Mucosa of rectum (tissue), 2 donors: ENCODE measurements around the gene PRICKLE2.

ENCODE experiments used
- H3K27ac ChIP-seq, 2 donors: one replicate each; pipeline ENCODE4 v1.7.0; 2013; ENCODE audit warnings: inconsistent platforms in 2 of 2, low read depth in 2 of 2, low read length in 2 of 2
- H3K27me3 ChIP-seq, 2 donors: one replicate each; pipeline ENCODE4 v1.7.0; 2013; ENCODE audit warnings: low read length in 2 of 2; ENCODE audit not compliant: control insufficient read depth in 2 of 2, insufficient read depth in 2 of 2
- H3K36me3 ChIP-seq, 2 donors: one replicate each; pipeline ENCODE4 v1.7.0; 2013; ENCODE audit warnings: low read length in 2 of 2; ENCODE audit not compliant: control insufficient read depth in 2 of 2, insufficient read depth in 2 of 2
- H3K4me1 ChIP-seq, 2 donors: one replicate each; pipeline ENCODE4 v1.7.0; 2013; ENCODE audit warnings: low read length in 2 of 2, mild to moderate bottlenecking in 1 of 2; ENCODE audit not compliant: control insufficient read depth in 2 of 2, insufficient read depth in 2 of 2
- H3K4me3 ChIP-seq, 2 donors: one replicate each; pipeline ENCODE4 v1.7.0; 2013; ENCODE audit warnings: low read length in 2 of 2
- H3K9ac ChIP-seq, 2 donors: one replicate each; pipeline ENCODE4 v1.7.0; 2013; ENCODE audit warnings: low read length in 2 of 2, low read depth in 1 of 2, mild to moderate bottlenecking in 1 of 2
- H3K9me3 ChIP-seq, 2 donors: one replicate each; pipeline ENCODE4 v1.7.0; 2013; ENCODE audit warnings: low read length in 2 of 2; ENCODE audit not compliant: control insufficient read depth in 2 of 2
- donor health status: healthy.
- donor health status: Normal muscosa, but diverticular disease.

PRICKLE2 gene

DNA sequence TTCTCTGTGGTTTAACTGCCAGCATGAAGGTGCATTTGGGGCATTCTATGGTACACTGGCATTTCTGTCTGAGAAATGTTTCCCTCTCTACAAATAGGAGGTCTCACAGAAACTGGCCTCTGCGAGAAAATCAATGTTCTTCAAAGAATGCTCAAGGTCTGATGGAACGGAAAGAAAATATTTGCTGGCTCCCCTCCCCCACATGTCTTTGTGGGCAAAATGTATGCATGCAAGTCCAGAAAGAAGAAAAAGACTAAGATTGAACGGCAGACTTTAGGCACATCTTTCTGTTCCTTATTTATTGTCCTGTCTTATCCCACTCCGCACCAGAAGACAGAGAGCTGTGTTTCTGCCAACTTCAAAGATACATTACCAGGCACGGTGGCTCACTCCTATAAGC is 118.1 kb downstream of the PRICKLE2 start:
- Histone ChIP-seq H3K27me3 (no peaks in the 10 kb centered on the region), H3K4me1 (no peaks in the 10 kb centered on the region), H3K4me3 (no peak overlapping the region), H3K9me3 (no peaks in the 10 kb centered on the region), H3K36me3 (no peaks in the 10 kb centered on the region), H3K27ac (no peak overlapping the region), H3K9ac (no peak overlapping the region)

DNA sequence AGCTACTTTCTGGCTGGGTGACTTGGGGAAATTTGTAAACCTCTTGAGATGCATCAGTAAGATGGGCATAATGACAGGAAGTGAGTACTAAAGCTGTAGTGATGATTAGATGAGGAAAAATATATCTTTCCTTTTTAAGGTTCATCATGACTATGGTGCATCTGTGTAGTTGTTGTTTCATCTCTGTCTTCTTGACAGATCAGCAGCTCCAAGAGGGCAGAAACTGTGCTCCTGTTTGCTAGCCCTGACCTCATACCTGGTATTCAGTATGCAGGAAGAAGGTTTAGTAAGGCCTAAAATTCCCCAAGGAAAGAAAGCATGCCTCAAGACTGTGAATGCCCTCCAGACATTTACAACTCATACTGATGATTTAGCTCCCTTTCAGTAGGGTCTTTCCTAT is 119.5 kb downstream of the PRICKLE2 start:
- Histone ChIP-seq H3K27ac (no peak overlapping the region), H3K4me1 (no peaks in the 10 kb centered on the region), H3K9ac (no peak overlapping the region)

DNA sequence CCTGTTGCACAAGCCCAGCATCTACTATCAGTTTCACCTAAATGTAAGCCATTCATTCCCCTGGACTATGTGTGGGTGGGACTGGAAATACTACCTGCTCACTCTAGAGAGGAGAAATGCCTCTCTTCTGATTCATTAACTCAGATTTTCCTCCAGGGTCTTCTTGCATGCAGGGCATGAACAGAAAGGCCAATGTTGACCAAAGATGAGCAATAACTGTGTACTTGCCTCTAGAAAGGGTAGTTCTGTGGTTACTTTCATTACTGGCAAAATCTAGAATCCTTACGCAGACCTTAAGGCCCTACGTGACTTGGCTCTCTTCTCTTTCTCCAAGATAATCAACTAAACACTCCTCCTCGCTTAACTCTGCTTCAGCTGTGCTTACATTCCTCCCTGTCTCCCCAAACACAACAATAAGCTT is 120.6 kb downstream of the PRICKLE2 start:
- H3K4me3 ChIP-seq: no peak overlapping the region
- no peaks in the 10 kb centered on the region for H3K4me1 ChIP-seq
- H3K9me3 ChIP-seq: no peaks in the 10 kb centered on the region

More for the DNA sequence above, 119.5 kb downstream of the PRICKLE2 start:
- Histone ChIP-seq H3K4me3 (no peak overlapping the region), H3K36me3 (no peaks in the 10 kb centered on the region), H3K9me3 (no peaks in the 10 kb centered on the region), H3K27me3 (no peaks in the 10 kb centered on the region)

DNA sequence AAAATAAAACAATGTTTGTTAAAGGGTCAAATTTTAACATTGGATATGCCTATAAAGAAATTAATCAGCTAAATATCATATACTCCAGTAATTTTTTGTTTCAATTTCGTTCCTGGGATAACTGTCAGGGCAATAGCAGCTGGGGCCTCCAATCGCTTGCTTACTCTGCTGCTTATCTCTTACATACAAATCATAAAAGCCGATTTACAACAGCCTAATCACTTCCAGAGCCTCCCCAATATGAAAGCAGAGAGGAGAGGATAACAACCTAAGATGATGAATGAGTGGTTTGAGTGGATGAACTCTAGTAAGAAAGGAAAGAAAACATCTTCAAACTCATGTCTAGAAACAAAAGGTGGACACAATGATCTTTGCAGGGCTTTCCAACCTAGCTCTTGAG is 121.3 kb downstream of the PRICKLE2 start:
- Histone ChIP-seq H3K4me1 (no peaks in the 10 kb centered on the region), H3K27me3 (no peaks in the 10 kb centered on the region)

More for the DNA sequence above, 120.6 kb downstream of the PRICKLE2 start:
- Histone ChIP-seq H3K27ac (no peak overlapping the region), H3K27me3 (no peaks in the 10 kb centered on the region), H3K36me3 (peaks cover 0 to 2% of the 10 kb centered on the region in 2 donors), H3K9ac (no peak overlapping the region)

DNA sequence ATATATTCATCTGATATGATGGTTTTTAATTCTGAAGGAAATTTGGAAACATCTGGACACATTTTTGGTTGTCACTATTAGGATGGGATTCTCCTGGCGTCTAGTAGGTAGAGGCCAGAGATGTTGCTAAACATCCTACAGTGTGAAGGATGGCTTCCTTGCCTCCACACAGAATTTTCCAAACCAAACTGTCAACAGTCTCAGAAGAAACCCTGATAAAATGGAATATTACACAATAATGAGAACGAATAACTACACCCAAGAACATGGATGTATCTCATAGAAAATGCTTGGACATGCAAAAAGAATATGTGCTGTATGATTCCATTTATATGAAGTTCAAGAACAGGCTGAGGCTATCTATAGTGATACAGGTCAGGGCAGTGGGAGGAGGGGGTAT is 122.1 kb downstream of the PRICKLE2 start:
- Histone ChIP-seq H3K27ac (no peak overlapping the region), H3K4me1 (no peaks in the 10 kb centered on the region), H3K27me3 (no peaks in the 10 kb centered on the region), H3K9me3 (no peaks in the 10 kb centered on the region), H3K9ac (no peak overlapping the region), H3K4me3 (no peak overlapping the region), H3K36me3 (peaks cover 0 to 9% of the 10 kb centered on the region in 2 donors)

More for the DNA sequence above, 121.3 kb downstream of the PRICKLE2 start:
- Histone ChIP-seq H3K27ac (no peak overlapping the region), H3K36me3 (peaks cover 0 to 8% of the 10 kb centered on the region in 2 donors), H3K9me3 (no peaks in the 10 kb centered on the region), H3K9ac (no peak overlapping the region), H3K4me3 (no peak overlapping the region)

DNA sequence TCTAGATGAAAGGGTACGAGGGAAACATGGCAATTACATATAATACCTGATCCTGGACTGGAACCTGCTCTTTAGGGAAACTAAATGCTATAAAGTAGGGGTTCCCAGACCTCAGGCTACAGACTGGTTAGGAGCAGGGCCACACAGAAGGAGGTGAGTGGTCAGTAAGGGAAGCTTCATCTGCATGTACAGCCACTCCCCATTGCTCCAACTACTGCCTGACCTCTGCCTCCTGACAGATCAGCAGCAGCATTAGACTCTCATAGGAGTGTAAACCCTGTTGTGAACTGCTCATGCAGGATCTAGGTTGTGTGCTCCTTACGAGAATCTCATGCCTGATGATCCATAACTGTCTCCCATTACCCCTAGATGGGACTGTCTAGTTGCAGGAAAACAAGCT is 123.1 kb downstream of the PRICKLE2 start:
- Histone ChIP-seq H3K27me3 (no peaks in the 10 kb centered on the region), H3K9me3 (no peaks in the 10 kb centered on the region), H3K36me3 (peaks cover 0 to 9% of the 10 kb centered on the region in 2 donors), H3K4me1 (no peaks in the 10 kb centered on the region), H3K27ac (no peak overlapping the region), H3K4me3 (no peak overlapping the region), H3K9ac (no peak overlapping the region)

DNA sequence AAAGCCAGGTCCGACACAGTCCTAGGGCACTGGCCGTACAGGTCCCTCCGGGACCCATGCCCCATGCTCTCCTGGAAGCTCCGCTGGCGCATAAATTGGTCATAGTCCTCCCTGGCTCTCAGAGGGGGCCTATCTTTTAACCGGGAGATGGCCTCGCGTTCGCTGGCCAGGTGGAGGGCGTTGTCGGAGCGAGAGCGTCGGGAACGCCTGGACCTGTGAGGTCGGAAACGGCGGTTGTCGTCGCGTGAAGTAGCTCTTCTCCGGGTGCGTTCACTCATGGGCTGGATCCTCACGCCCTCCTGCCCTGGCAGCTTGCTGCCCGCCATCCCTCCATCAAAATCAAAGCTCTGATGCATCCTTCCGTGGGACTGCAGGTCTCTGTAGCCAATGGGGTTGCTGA is 126.0 kb downstream of the PRICKLE2 start:
- H3K36me3 ChIP-seq: peaks cover 0 to 9% of the 10 kb centered on the region in 2 donors
- no peaks in the 10 kb centered on the region for H3K4me1 ChIP-seq
- H3K4me3 ChIP-seq: no peak overlapping the region
- H3K27ac ChIP-seq: no peak overlapping the region
- no peak overlapping the region for H3K9ac ChIP-seq
- no peaks in the 10 kb centered on the region for H3K9me3 ChIP-seq
- H3K27me3 ChIP-seq: no peaks in the 10 kb centered on the region

DNA sequence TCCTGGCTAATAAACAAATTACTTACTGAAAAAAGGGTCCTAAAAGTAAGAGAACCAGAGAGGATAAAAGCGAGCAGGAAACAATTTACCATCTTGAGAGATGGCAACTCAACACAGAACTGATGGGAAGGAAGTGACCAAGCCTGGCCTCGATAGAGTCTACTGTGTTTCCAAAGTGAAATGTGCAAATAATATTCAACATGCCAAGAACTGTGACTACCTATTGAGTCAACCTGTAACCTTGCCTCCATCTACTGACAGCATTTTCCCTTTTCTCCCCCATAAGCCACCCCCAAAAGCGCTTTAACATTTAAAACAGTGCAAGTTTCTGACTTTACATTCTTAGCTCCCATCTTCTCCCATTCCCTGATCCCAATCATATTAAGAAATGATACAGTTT is 126.6 kb downstream of the PRICKLE2 start:
- Histone ChIP-seq H3K9me3 (no peaks in the 10 kb centered on the region), H3K27ac (no peak overlapping the region), H3K36me3 (peaks cover 0 to 9% of the 10 kb centered on the region in 2 donors), H3K4me3 (no peak overlapping the region), H3K4me1 (no peaks in the 10 kb centered on the region), H3K27me3 (no peaks in the 10 kb centered on the region), H3K9ac (no peak overlapping the region)

DNA sequence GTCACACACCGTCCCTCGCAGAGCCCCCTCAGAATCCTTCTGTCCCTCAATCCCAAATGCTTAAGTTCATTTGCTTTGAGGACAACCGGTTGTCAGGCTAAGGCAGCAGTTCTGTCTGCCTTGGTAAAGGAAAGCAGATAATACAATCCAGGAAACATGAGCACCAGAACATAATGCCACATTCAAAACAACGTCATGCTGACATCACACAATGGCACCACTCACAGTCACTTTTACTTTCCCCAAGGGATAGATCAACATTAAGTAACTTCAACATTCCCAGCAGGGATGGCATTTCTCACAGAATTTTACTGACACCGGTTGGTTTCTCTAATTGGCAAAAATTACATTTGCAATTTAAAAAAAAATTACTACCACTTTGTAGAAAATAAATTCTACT is 127.3 kb downstream of the PRICKLE2 start:
- Histone ChIP-seq H3K27me3 (no peaks in the 10 kb centered on the region), H3K4me1 (no peaks in the 10 kb centered on the region), H3K36me3 (peaks cover 0 to 9% of the 10 kb centered on the region in 2 donors), H3K27ac (no peak overlapping the region), H3K4me3 (no peak overlapping the region), H3K9ac (no peak overlapping the region), H3K9me3 (no peaks in the 10 kb centered on the region)

DNA sequence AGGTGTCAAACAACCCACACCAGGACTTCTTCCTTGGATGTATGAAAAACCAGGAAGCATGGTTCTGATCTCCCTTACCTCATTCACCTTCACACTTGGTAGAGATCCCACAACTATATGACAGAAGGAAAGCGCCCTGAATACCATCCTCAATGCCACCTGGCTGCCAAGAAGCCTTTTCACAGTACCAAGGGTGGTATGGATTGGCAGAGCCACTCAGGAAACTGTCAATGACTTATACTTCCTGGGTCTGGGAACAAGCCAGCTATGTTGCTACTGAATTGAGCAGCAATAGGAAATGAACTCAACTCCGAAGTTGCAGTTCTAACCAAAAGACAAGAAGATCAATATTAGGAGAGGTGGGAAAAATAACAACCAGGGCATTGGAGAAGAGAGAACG is 129.5 kb downstream of the PRICKLE2 start:
- Histone ChIP-seq H3K9me3 (no peaks in the 10 kb centered on the region), H3K36me3 (peaks cover 0 to 9% of the 10 kb centered on the region in 2 donors), H3K9ac (no peak overlapping the region), H3K27ac (no peak overlapping the region), H3K27me3 (no peaks in the 10 kb centered on the region), H3K4me1 (no peaks in the 10 kb centered on the region), H3K4me3 (no peak overlapping the region)

DNA sequence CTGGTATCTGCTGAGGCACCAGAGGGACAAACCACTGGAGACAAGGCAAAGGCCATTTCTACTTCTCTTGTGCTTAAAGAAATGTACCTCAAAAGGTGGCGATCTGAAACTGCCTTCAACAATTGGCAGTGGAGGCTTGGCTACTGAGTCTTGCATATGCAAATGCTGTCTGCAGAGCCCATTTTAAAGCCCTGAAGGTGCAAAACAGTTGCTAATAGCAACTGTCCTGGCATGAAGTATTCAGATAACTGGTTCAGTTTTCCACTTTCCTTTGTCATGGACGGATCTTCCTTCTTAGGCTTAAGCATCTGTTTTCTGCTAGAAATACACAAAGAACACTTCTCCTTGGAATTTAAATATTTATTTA is 130.6 kb downstream of the PRICKLE2 start:
- H3K27me3 ChIP-seq: no peaks in the 10 kb centered on the region
- H3K4me1 ChIP-seq: no peaks in the 10 kb centered on the region
- H3K27ac ChIP-seq: no peak overlapping the region
- no peak overlapping the region for H3K4me3 ChIP-seq
- H3K36me3 ChIP-seq: peaks cover 0 to 7% of the 10 kb centered on the region in 2 donors
- no peak overlapping the region for H3K9ac ChIP-seq
- H3K9me3 ChIP-seq: no peaks in the 10 kb centered on the region
